ENCODE results near the gene REC8.

The REC8 gene

GRCh38 chr14:24138396-24139271, 33.2 kb upstream of the REC8 start:
- no peak for DNase-seq (ENCODE audit: low read depth, low spot score)
- H3K27ac ChIP-seq = no peak overlapping the region

GRCh38 chr14:24139272-24139934, 32.5 kb upstream of the REC8 start:
- DNase-seq (ENCODE audit: low read depth, low spot score) = no peak
- no peak overlapping the region for H3K27ac ChIP-seq

DNA sequence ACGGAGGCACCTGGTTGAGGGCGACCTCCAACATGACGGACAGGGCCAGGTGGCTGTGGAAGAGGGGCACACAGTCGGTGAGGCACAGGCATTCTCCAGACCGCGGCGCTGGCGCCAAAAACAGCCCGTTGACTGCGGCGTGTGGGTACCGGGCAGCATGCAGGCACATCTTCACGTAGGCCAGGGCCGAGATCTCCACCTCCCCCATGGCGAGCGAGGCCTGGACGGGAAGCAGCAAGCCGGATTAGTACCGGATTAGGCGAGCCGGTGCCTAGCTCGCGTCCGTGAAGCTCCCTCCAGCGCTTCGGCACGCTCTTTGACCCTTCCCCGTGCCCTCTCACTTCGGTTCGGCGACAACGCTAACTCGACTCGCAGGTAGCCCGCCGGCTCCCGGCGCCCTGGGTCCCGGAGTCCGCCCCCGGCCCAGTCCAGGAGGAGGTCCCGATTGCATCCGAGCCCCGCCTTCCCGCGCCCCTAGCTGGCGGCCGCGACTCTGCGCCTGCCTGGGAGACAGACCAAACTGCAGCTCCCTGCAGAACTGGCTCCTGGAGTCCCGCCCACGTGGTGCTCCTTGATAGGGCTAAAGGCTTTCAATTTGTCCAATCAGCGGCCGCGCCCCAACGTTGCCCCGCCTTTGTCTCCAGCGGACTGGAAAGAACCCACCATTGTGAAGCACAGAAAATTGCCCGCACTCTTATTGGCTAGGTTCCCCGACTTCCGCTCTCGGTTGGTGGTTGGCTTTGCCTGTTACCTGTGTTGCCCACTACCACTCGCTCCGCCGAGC, 30.6 kb upstream of the REC8 start, which contains the start of gene EMC9:
TSS of gene EMC9 (minus strand) at position 495 of the 784 bp plus-strand sequence. CDS start at position 208, 287 bp downstream.
- peak; percentile 96 for DNase-seq (ENCODE audit: low read depth, low spot score)
- H3K27ac ChIP-seq = peak within 1 kb of the TSS; percentile 75

DNA sequence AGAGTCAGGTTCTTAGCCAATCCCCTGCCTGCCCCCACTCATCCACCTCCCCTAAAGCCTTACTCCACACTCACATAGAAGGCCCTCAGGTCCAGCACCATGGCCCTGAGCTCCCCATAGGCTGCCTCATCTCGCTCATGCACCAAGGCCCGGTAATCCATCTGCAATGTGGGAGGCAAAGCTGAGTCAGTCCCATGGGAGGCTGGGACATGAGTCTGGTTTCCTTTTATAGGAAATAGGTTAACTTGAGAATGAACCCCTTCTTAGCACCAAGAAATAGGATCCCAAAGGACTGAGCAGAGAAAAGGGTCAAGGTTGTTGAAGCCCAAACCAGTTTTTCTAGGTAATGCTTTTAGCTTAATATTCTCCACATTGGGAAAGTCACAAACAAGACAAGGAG, 28.4 kb upstream of the REC8 start:
- DNase-seq (ENCODE audit: low read depth, low spot score) = no peak
- H3K27ac ChIP-seq = no peak overlapping the region

DNA sequence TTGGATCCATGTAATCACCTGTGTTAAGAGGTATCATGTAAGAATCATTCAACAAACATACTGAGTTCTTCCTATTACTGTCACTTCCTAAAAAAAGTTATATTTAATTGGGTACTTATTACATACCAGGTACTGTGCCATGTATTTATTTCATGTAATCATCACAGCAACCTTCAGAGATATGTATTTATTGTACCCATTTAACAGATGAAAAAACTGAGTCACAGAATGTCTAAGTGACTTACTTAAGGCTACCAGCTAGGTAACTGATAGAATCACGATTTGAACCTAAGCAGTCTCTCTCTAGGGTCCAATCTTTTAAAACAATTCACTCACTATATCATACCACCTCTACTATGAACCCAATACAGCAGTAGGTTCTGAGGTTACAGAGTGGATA, 27.4 kb upstream of the REC8 start:
- H3K27ac ChIP-seq = no peak overlapping the region
- DNase-seq (ENCODE audit: low read depth, low spot score) = no peak

GRCh38 chr14:24145219-24145618, 26.7 kb upstream of the REC8 start:
- DNase-seq (ENCODE audit: low read depth, low spot score) = no peak
- no peak overlapping the region for H3K27ac ChIP-seq

- DNase-seq (ENCODE audit: low read depth, low spot score) = no peak
- H3K27ac ChIP-seq = peak overlapping the region; percentile 89
These were observed 26.0 kb upstream of the REC8 start for GRCh38 chr14:24145690-24146452.

GRCh38 chr14:24146453-24146977, 25.4 kb upstream of the REC8 start, which contains the start of gene PSME2:
PSME2 (minus strand) TSS chr14:24146610; CDS start chr14:24146581, 29 bp downstream.
- DNase-seq (ENCODE audit: low read depth, low spot score) = peak; percentile 80
- H3K27ac ChIP-seq = peak within 1 kb of the TSS; percentile 89

GRCh38 chr14:24146978-24147760, 24.7 kb upstream of the REC8 start, which contains the start of gene RNF31:
RNF31 (plus strand) TSS chr14:24147498; CDS start chr14:24147699, 201 bp downstream.
- peak within 1 kb of the TSS; percentile 89 for H3K27ac ChIP-seq
- DNase-seq (ENCODE audit: low read depth, low spot score) = peak; percentile 93

GRCh38 chr14:24147761-24148428, 24.0 kb upstream of the REC8 start:
- no peak for DNase-seq (ENCODE audit: low read depth, low spot score)
- H3K27ac ChIP-seq = peak overlapping the region; percentile 89

GRCh38 chr14:24149302-24149969, 22.4 kb upstream of the REC8 start:
- DNase-seq (ENCODE audit: low read depth, low spot score) = no peak
- no peak overlapping the region for H3K27ac ChIP-seq

DNA sequence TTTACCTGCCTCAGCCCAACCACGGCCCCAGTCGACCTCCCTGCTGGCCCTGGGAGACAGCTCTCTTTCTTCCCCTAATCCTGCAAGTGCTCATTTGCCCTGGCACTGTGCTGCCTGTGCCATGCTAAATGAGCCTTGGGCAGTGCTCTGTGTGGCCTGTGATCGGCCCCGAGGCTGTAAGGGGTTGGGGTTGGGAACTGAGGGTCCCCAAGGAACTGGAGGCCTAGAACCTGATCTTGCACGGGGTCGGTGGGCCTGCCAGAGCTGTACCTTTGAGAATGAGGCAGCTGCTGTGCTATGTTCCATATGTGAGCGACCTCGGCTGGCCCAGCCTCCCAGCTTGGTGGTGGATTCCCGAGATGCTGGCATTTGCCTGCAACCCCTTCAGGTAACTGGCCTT, 21.8 kb upstream of the REC8 start:
- no peak for DNase-seq (ENCODE audit: low read depth, low spot score)
- no peak overlapping the region for H3K27ac ChIP-seq

DNA sequence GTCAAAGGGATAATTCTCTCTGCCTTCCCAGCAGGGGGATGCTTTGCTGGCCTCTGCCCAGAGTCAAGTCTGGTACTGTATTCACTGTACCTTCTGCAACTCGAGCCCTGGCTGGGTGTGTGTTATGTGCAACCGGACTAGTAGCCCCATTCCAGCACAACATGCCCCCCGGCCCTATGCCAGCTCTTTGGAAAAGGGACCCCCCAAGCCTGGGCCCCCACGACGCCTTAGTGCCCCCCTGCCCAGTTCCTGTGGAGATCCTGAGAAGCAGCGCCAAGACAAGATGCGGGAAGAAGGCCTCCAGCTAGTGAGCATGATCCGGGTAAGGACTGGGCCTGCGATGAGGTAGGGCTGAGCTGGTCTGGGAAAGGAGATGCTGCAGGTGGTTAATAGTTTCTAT, 21.3 kb upstream of the REC8 start:
- H3K27ac ChIP-seq = no peak overlapping the region

GRCh38 chr14:24150993-24151392, 20.9 kb upstream of the REC8 start:
- DNase-seq (ENCODE audit: low read depth, low spot score) = no peak
- H3K27ac ChIP-seq = no peak overlapping the region

More for the DNA sequence above, 21.3 kb upstream of the REC8 start:
- DNase-seq (ENCODE audit: low read depth, low spot score) = no peak

DNA sequence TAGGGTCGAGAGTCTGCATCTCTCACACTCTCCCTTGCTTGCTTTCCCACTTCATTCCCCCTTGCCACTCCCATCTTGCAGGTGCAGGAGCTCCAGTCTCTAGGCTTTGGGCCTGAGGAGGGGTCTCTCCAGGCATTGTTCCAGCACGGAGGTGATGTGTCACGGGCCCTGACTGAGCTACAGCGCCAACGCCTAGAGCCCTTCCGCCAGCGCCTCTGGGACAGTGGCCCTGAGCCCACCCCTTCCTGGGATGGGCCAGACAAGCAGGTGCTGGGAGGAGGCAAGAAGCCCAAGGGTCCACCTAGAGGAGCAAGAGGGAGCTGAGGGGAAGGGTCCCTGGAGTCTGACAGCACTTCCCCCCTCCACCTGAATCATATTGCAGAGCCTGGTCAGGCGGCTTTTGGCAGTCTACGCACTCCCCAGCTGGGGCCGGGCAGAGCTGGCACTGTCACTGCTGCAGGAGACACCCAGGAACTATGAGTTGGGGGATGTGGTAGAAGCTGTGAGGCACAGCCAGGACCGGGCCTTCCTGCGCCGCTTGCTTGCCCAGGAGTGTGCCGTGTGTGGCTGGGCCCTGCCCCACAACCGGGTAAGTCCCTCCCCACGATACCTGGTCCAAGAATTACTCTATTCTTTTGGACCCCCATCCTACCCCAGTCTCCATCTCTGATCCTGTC, 20.3 kb upstream of the REC8 start:
- no peak for DNase-seq (ENCODE audit: low read depth, low spot score)
- H3K27ac ChIP-seq = no peak overlapping the region

GRCh38 chr14:24155100-24155499, 16.8 kb upstream of the REC8 start:
- DNase-seq (ENCODE audit: low read depth, low spot score) = no peak
- H3K27ac ChIP-seq = no peak overlapping the region

DNA sequence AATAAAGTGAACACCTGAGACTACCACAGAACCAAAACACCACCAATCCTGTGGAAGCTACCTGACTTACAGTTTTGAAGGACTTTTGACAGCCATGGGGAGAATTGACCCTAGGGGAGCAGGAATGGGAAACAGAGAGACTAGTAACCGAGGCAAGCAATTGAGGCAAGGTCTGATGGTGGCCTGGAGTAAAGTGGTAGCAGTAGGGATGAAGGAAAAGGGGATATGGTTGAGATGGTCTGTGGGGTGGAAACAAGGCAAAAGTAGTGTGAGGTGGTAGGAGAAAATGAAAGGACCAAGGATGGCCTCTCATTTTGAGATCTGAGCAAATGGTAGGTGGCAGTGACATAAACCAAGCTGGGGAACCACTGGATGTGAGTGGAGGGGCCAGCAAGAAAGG, 15.0 kb upstream of the REC8 start:
- no peak for DNase-seq (ENCODE audit: low read depth, low spot score)

More for the DNA sequence above, 15.0 kb upstream of the REC8 start:
- H3K27ac ChIP-seq = no peak overlapping the region
